Colonic mucosa (tissue), 4 donors: Measurements from ENCODE around the gene KBTBD6. TPM values are rescaled to one million over a fixed set of nuclear protein-coding genes. Genes with fewer than 3 reads are reported as not detected.
"Not testable (repeated sequence)": the region's sequence is repeated elsewhere in the genome, so short reads cannot be mapped to it uniquely, and the experiment has no call there.

ENCODE experiments used
- DNase-seq: peaks from one replicate; pipeline ENCODE4 v3.0.0-alpha.2; 2020
- H3K27ac ChIP-seq: fragments of 200-600 bp; one replicate; pipeline ENCODE4 v1.8.0; 2021
- H3K27me3 ChIP-seq: fragments of 200-600 bp; one replicate; pipeline ENCODE4 v1.8.0; 2021
- H3K36me3 ChIP-seq: fragments of 200-600 bp; one replicate; pipeline ENCODE4 v1.8.0; 2021
- H3K4me1 ChIP-seq: fragments of 200-600 bp; one replicate; pipeline ENCODE4 v1.8.0; 2021; ENCODE audit warnings: mild to moderate bottlenecking
- H3K4me3 ChIP-seq: fragments of 200-600 bp; one replicate; pipeline ENCODE4 v1.8.0; 2021
- H3K9ac ChIP-seq, 2 donors: one replicate each; pipeline ENCODE4 v1.7.0; 2013; ENCODE audit warnings: control low read depth in 2 of 2, low read depth in 2 of 2, low read length in 2 of 2
- H3K9me3 ChIP-seq: fragments of 200-600 bp; one replicate; pipeline ENCODE4 v1.8.0; 2021
- CTCF ChIP-seq: fragments of 200-600 bp; IDR thresholded peaks from one replicate; pipeline ENCODE4 v1.8.0; 2022; ENCODE audit warnings: antibody characterized with exemption, mild to moderate bottlenecking
- intact Hi-C: fragments of 100-400 bp; cut with DNase I; formaldehyde crosslinking; loops from one replicate; pipeline ENCODE4 v1.14.1; 2022
- total RNA-seq, 2 donors: library from RNA; stranded (reverse); fragmentation: NEBNext Ultra II Directional in 1 of 2; extraction: Animal tissue kit (Norgen Biotek cat#: 25700) in 1 of 2; gene quantifications; one replicate each; pipeline ENCODE4 v1.2.1, GENCODE V29; 2021
- donor health status: healthy.
- donor health status: DM: no; HTN: no; CAD: no.
- donor health status: DM: no; HTN: no; CAD: no.

Gene KBTBD6
- total RNA-seq, 2 donors from 2014 or later, result 3.1 to 5.1 TPM

GRCh38 chr13:41107584-41108014, 25.0 kb downstream of the KBTBD6 start:
- Histone ChIP-seq H3K9me3 (no peaks in the 10 kb centered on the region), H3K27me3 (no peaks in the 10 kb centered on the region), H3K36me3 (no peaks in the 10 kb centered on the region), H3K4me3 (no peak overlapping the region), H3K9ac (no peak overlapping the region), H3K4me1 (no peaks in the 10 kb centered on the region), H3K27ac (no peak overlapping the region)
- no peak for DNase-seq
- TF ChIP-seq CTCF, result no peak
- intact Hi-C loops, result no loop called here

GRCh38 chr13:41107104-41107571, 25.5 kb downstream of the KBTBD6 start:
- H3K27me3 ChIP-seq, result no peaks in the 10 kb centered on the region
- H3K27ac ChIP-seq, result no peak overlapping the region
- H3K4me1 ChIP-seq, result no peaks in the 10 kb centered on the region
- no peak overlapping the region for H3K9ac ChIP-seq
- H3K4me3 ChIP-seq, result no peak overlapping the region
- DNase-seq, result no peak
- TF ChIP-seq CTCF, result no peak
- H3K9me3 ChIP-seq, result no peaks in the 10 kb centered on the region
- H3K36me3 ChIP-seq, result no peaks in the 10 kb centered on the region
- intact Hi-C loops, result no loop called here

GRCh38 chr13:41099986-41100385, 32.6 kb downstream of the KBTBD6 start:
- DNase-seq, result no peak
- no peak for TF ChIP-seq CTCF
- Histone ChIP-seq H3K27ac (no peak overlapping the region), H3K27me3 (no peaks in the 10 kb centered on the region), H3K4me1 (no peaks in the 10 kb centered on the region), H3K9me3 (no peaks in the 10 kb centered on the region), H3K4me3 (no peak overlapping the region), H3K9ac (no peak overlapping the region), H3K36me3 (no peaks in the 10 kb centered on the region)
- intact Hi-C loops, result no loop called here

GRCh38 chr13:41098761-41099160, 33.8 kb downstream of the KBTBD6 start:
- no peak for TF ChIP-seq CTCF
- H3K4me1 ChIP-seq, result no peaks in the 10 kb centered on the region
- no peak for DNase-seq
- no peak overlapping the region for H3K9ac ChIP-seq
- no peaks in the 10 kb centered on the region for H3K27me3 ChIP-seq
- H3K4me3 ChIP-seq, result no peak overlapping the region
- H3K27ac ChIP-seq, result no peak overlapping the region
- no peaks in the 10 kb centered on the region for H3K9me3 ChIP-seq
- H3K36me3 ChIP-seq, result no peaks in the 10 kb centered on the region
- intact Hi-C loops, result no loop called here

- H3K27ac ChIP-seq, H3K4me3 ChIP-seq, H3K4me1 ChIP-seq, H3K27me3 ChIP-seq, H3K9ac ChIP-seq, H3K9me3 ChIP-seq, H3K36me3 ChIP-seq, intact Hi-C loops, DNase-seq: not testable (repeated sequence)
Measured at GRCh38 chr13:41095681-41096080, 36.9 kb downstream of the KBTBD6 start.

- intact Hi-C loops, result no loop called here
- H3K9me3 ChIP-seq, result no peaks in the 10 kb centered on the region
Measured at GRCh38 chr13:41085961-41086585, 46.5 kb downstream of the KBTBD6 start.

More at GRCh38 chr13:41085961-41086585, 46.5 kb downstream of the KBTBD6 start:
- Histone ChIP-seq H3K9ac (no peak overlapping the region), H3K4me1 (no peaks in the 10 kb centered on the region), H3K27ac (no peak overlapping the region), H3K36me3 (no peaks in the 10 kb centered on the region), H3K27me3 (no peaks in the 10 kb centered on the region), H3K4me3 (no peak overlapping the region)
- DNase-seq, result no peak
- no peak for TF ChIP-seq CTCF
